ENCODE results near the gene CAGE1.

The CAGE1 gene

DNA sequence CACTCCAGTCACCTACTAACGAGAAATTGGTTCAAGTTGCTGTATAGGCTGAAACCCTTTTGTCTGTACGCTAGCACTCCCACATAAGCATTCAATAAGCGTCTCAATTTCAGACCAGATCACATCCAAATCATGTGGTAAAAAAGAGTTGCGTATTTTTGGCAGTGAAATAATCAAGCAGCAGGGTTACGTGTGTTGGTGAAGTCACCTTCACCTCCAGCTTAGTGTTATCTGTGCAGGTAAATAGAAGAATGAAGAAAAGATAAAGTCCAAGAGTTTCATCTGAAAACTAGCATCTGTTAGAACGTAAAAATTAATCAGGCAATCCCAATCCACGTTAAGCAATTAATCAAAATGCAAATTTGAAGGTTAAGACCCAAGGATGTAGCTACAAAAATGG, 87.8 kb downstream of the CAGE1 start:
- no peak for DNase-seq

DNA sequence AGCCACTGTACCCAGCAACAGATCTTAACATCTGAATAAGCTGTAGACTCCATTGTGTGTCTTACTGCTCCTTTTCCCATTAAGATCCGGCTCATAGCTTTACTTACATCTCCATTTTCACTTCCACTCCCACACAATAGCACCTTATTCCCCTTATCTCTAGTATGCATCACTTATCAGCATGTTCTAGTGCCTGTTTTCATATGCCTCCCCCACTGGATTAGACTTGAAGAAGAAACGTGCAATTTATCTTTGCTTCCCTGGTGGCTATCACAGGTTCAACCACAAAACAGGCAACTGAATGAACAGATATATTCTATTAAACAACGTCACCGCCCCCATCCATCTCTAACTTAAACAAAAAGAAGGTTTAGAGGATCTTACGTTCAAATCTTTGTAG, 88.6 kb downstream of the CAGE1 start:
- no peak for DNase-seq

DNA sequence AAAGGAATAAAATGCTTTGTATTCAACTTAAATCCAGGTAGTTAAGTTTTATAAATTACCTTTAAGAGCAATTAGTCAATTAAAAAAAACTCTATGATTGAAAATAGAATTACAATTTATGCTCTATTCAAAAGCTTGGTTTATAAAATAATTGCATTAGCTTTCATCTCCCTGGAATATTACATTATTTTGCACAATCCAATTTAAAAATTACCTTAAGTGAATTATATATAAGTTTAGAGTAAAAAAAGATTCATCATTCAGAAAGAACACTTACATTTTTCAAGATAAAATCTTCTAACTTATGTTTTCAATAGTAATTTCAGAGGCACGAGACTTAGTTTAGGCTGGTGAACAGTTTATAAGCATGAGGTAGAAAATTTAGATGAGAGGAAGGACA, 91.4 kb downstream of the CAGE1 start:
- no peak for DNase-seq

DNA sequence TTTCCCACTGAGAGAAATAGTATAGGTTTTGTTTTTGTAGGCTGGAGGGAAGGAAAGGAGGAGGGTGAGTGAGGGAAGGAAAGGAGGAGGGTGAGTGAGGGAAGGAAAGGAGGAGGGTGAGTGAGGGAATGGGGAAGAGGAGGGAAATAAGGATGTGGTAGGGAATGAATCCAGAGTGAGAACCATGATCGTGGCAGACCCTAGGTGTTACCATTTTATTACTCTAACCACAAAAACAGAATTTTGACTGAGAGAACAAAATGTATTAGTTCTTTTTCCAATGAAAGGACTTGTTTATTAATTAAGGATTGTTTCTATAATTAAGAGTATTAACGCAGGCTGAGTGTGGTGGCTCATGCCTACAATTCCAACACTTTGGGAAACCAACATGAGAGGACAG, 92.9 kb downstream of the CAGE1 start:
- DNase-seq, result no peak

DNA sequence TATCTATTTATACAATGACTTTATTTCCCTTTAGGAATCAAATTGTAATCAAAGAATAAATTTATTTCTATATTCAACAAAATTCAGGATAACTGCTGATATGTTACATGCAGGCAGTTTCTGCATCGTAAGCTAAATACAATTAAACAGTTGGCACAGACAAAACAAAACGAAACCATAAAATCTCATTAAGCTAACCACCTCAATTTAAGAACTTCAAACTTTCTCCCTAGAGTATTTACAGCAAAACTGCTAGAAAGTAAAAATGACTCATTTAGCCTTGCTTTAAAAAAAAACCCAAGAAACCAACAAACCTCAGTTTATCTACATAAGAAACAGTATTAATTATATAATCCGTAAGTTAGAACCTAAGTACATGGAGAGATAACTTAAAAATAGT, 93.6 kb downstream of the CAGE1 start:
- no peak for DNase-seq

DNA sequence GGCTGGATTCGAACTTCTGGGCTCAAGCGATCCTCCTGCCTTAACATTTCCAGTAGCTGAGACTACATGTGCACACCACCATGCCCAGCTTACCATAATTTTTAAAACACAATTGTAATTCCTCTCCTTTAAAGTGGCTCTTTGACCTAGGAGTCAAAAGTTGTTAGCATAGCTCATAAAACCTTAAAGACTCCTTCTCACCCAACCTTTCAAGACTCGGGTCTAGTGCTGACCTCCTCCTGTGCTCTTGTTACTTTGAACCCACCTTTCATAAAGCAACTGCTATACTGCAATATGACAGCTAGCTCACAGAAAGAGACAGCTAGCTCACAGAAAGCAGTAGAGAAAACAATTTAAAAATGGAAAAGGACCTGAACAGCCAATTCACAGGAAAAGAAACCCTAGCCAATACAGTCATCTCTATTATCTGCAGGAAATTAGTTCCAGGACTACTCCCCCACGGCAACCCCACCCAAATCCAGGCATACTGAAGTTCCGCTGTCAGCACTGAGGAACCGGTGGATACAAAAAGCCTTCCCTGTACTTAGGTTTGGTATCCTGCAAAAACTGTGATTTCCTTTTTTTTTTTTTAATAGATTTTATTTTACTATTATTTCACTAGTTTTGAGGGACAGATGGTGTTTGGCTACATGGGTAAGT, 96.8 kb downstream of the CAGE1 start:
- DNase-seq, result no peak

DNA sequence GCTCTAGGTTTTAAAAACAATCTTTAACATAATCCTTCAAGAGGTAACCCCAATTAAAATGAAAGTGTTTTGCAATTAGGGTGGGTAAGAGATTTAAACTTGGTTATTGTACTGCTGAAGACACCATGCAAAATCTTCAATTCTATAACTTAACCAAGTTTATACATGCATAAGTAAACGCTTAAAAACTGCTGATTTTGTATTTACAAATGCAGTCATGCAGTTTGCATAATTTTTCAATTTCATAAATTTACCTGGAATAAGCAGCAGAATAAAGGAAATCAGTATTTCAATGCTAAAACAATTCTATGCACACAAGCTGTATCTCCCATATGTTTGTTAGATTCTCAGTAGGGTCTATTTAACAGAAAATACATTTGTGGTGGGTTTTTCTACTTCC, 99.5 kb downstream of the CAGE1 start:
- DNase-seq, result no peak

DNA sequence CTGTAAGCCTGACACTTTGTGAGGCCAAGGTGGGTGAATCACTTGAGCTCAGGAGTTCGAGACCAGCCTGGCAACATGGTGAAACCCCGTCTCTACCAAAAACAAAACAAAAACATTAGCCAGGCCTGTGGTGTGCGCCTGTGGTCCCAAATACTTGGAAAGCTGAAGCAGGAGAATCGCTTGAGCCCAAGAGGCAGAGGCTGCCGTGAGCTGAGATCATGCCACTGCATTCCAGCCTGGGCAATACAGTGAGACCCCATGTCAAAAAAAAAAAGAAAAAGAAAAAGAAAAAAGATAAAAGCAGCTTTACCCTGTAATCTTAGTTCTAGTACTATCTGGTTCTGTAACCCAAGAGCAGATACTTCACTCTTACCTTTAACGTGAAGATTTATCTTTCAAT, 104.1 kb downstream of the CAGE1 start:
- no peak for DNase-seq

DNA sequence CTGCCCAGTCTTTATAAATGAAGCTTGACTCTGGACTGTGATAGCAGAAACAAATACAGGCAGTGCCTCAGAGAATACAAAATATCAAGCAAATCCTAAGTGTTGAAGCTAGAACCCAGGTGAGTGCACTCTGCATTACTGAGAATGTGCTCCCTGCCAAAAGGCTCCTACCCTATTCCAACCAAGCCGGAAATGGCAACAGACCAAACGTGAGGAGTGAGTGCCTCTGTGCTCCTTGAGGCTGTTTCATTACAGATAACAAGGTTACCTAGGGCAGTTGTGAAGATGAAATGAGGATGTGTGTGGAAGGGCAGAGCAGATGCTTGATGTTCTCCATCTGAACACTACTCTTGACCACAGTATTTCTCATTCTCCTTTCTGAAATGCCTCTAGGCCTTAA, 105.9 kb downstream of the CAGE1 start:
- no peak for DNase-seq

DNA sequence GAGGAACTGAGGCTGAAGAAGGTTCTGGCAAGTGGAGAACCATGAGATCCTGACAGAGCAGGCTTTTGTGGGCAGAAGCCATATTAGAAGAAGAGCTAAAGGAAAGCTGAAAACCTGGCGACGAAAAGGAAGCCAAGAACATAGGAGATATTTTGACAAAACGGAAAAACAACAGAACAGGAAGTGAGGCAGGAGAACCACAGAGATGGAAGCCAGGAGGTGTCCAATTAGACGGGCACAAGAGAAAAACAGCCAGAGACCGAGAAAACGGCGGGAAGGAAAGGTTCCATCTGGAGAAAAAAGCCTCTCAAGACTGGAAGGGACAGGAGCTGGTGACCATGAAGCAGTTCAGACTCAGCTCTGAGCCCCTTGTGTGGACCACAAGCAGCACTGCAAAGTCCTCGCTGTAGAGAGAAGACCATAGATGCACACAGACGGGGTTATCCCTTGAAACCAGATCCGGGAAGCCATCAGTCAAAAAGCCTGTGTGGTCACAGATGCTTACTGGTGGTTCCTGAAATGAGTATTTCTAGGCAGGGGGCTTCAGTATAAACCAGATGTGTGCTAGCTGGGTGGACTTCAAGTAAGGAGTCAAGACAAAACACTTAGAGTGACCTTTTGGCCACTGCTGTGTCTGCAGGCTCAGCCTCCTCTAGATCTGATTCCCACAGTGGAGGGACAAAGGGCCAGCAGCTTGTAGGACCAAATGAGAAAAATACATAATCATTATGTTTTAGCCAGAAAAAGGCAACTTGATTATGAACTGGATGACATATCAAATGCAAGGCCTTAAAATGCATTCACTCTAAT, 107.2 kb downstream of the CAGE1 start:
- no peak for DNase-seq

All from NCI-H2107 (cell line).